GM23338 (cell line): ENCODE measurements around the gene HMG20B. TPM values are rescaled to one million over a fixed set of nuclear protein-coding genes. Genes with fewer than 3 reads are reported as not detected.

Experiments used
- ATAC-seq: fragments of 200-7000 bp; cut with Tn5 transposase; 3 replicates; pipeline ENCODE4 v1.9.1; 2020
- DNase-seq: peaks from one replicate; pipeline ENCODE4 v3.0.0-alpha.2; 2015; ENCODE audit warnings: low spot score
- H2AFZ ChIP-seq: fragments of 200-600 bp; sonication (generic); 2 replicates; pipeline ENCODE4 v1.8.0; 2016; ENCODE audit warnings: antibody characterized with exemption, mild to moderate bottlenecking, moderate library complexity
- H3F3A ChIP-seq: fragments of 200-600 bp; sonication (generic); replicated peaks from 2 replicates; pipeline ENCODE4 v1.8.0; 2017; ENCODE audit warnings: antibody characterized with exemption, mixed run types, low read depth
- H3K27ac ChIP-seq: fragments of 200-600 bp; sonication (generic); 2 replicates; pipeline ENCODE4 v1.6.1; 2016; ENCODE audit warnings: low read depth
- H3K27me3 ChIP-seq: fragments of 200-600 bp; sonication (generic); 2 replicates; pipeline ENCODE4 v1.8.0; 2016; ENCODE audit warnings: mild to moderate bottlenecking, mixed run types, moderate library complexity; ENCODE audit not compliant: insufficient read depth
- H3K36me3 ChIP-seq: fragments of 200-600 bp; sonication (generic); 2 replicates; pipeline ENCODE4 v1.8.0; 2016; ENCODE audit warnings: mild to moderate bottlenecking; ENCODE audit not compliant: insufficient read depth
- H3K4me1 ChIP-seq: fragments of 200-600 bp; sonication (generic); 2 replicates; pipeline ENCODE4 v1.8.0; 2016; ENCODE audit warnings: mild to moderate bottlenecking, moderate library complexity; ENCODE audit not compliant: insufficient read depth
- H3K4me2 ChIP-seq: fragments of 200-600 bp; sonication (generic); 2 replicates; pipeline ENCODE4 v1.7.1; 2017; ENCODE audit warnings: mixed run types
- H3K4me3 ChIP-seq: fragments of 200-600 bp; sonication (generic); 2 replicates; pipeline ENCODE4 v1.6.1; 2016; ENCODE audit warnings: mixed run types
- H3K79me2 ChIP-seq: fragments of 200-600 bp; sonication (generic); replicated peaks from 2 replicates; pipeline ENCODE4 v1.8.0; 2017; ENCODE audit warnings: mild to moderate bottlenecking; ENCODE audit not compliant: insufficient read depth
- H3K9me2 ChIP-seq: fragments of 200-600 bp; sonication (generic); 2 replicates; pipeline ENCODE4 v1.8.0; 2017; ENCODE audit not compliant: insufficient read depth
- H4K20me1 ChIP-seq: fragments of 200-600 bp; sonication (generic); replicated peaks from 2 replicates; pipeline ENCODE4 v1.8.0; 2017; ENCODE audit warnings: mild to moderate bottlenecking; ENCODE audit not compliant: insufficient read depth
- H3K27ac Mint-ChIP-seq: 2 replicates; pipeline ENCODE4 v1.8.0; 2020; ENCODE audit warnings: inconsistent platforms, mild to moderate bottlenecking, moderate library complexity, mixed read lengths
- H3K27me3 Mint-ChIP-seq: 3 replicates; pipeline ENCODE4 v1.8.0; 2022; ENCODE audit warnings: low read depth, mild to moderate bottlenecking, moderate library complexity, mixed read lengths, inconsistent platforms; ENCODE audit not compliant: insufficient read depth, poor library complexity
- H3K36me3 Mint-ChIP-seq: 3 replicates; pipeline ENCODE4 v1.8.0; 2021; ENCODE audit warnings: low read depth, mild to moderate bottlenecking, inconsistent platforms, moderate library complexity, mixed read lengths
- H3K4me1 Mint-ChIP-seq: 3 replicates; pipeline ENCODE4 v1.8.0; 2020; ENCODE audit warnings: mild to moderate bottlenecking, inconsistent platforms, mixed read lengths
- H3K4me3 Mint-ChIP-seq: 3 replicates; pipeline ENCODE4 v1.8.0; 2021; ENCODE audit warnings: moderate library complexity, mild to moderate bottlenecking, inconsistent platforms, mixed read lengths
- H3K9me3 Mint-ChIP-seq: 3 replicates; pipeline ENCODE4 v1.8.0; 2020; ENCODE audit warnings: moderate library complexity, mild to moderate bottlenecking, inconsistent platforms, mixed read lengths
- CREB1 ChIP-seq: fragments of 250-450 bp; sonication (Bioruptor Pico); IDR thresholded peaks from 2 replicates; pipeline ENCODE4 v1.5.0; 2020; ENCODE audit warnings: low read depth, mild to moderate bottlenecking, moderate library complexity
- CTCF ChIP-seq, 2 experiments: fragments of 200-600 bp in 1 of 2; sonication (generic) in 1 of 2; conservative IDR thresholded peaks; 2 replicates each; pipeline versions ENCODE4 v1.5.1 to v1.6.1; 2016 to 2017; ENCODE audit warnings: antibody characterized with exemption in 2 of 2, low read depth in 2 of 2, mild to moderate bottlenecking in 2 of 2, moderate library complexity in 1 of 2
- ETS1 ChIP-seq: IDR thresholded peaks from 2 replicates; pipeline ENCODE4 v1.6.1; 2016; ENCODE audit warnings: antibody characterized with exemption
- EZH2 ChIP-seq: fragments of 200-600 bp; sonication (generic); IDR thresholded peaks from one replicate; pipeline ENCODE4 v1.8.0; 2017; ENCODE audit warnings: antibody characterized with exemption, mild to moderate bottlenecking, low read depth; ENCODE audit not compliant: unreplicated experiment
- EZH2phosphoT487 ChIP-seq: fragments of 200-600 bp; sonication (generic); IDR thresholded peaks from one replicate; pipeline ENCODE4 v1.8.1; 2018; ENCODE audit warnings: antibody characterized with exemption; ENCODE audit not compliant: unreplicated experiment
- NANOG ChIP-seq: IDR thresholded peaks from 2 replicates; pipeline ENCODE4 v1.6.1; 2016; ENCODE audit warnings: antibody characterized with exemption, borderline replicate concordance
- REST ChIP-seq: IDR thresholded peaks from one replicate; pipeline ENCODE4 v1.6.1; 2018; ENCODE audit warnings: antibody characterized with exemption; ENCODE audit not compliant: unreplicated experiment
- STAT1 ChIP-seq: IDR thresholded peaks from one replicate; pipeline ENCODE4 v1.6.1; 2016; ENCODE audit warnings: antibody characterized with exemption; ENCODE audit not compliant: unreplicated experiment
- ZNF114 ChIP-seq: fragments of 250-450 bp; sonication (Bioruptor Pico); IDR thresholded peaks from 2 replicates; pipeline ENCODE4 v1.5.0; 2020; ENCODE audit warnings: mild to moderate bottlenecking, moderate library complexity
- ZNF331 ChIP-seq: fragments of 250-450 bp; sonication (Bioruptor Pico); IDR thresholded peaks from 2 replicates; pipeline ENCODE4 v1.5.0; 2020; ENCODE audit warnings: low read depth, mild to moderate bottlenecking, moderate library complexity
- ZNF462 ChIP-seq: fragments of 250-450 bp; sonication (Bioruptor Pico); IDR thresholded peaks from 2 replicates; pipeline ENCODE4 v1.5.0; 2020; ENCODE audit warnings: mild to moderate bottlenecking, moderate library complexity
- polyA plus RNA-seq: library from polyadenylated mRNA; unstranded; fragments of >200 nt; fragmentation: Nextera tagmentation; extraction: Ambion mirVana; gene quantifications from 2 replicates; pipeline ENCODE4 v1.2.1, GENCODE V29; 2016
- total RNA-seq: library from RNA; depleted of rRNA; stranded (reverse); fragments of >200 nt; shearing (Covaris generic); gene quantifications from 2 replicates; pipeline ENCODE4 v1.2.3, GENCODE V29; 2014

HMG20B gene
- total and polyA plus RNA-seq, 2 experiments from 2014 or later, result 74.1 to 130 TPM

- Mint-ChIP-seq H3K27me3 (peaks cover 16% of the 10 kb centered on the region), H3K36me3 (peaks cover 13% of the 10 kb centered on the region), H3K4me1 (peaks cover 13% of the 10 kb centered on the region), H3K9me3 (no peaks in the 10 kb centered on the region), H3K4me3 (no peak overlapping the region), H3K27ac (no peak overlapping the region)
- Histone ChIP-seq H3K4me2 (no peak overlapping the region), H3K4me1 (peaks cover 9% of the 10 kb centered on the region; the same call in 1 of the 2 replicates), H3K36me3 (no peaks in the 10 kb centered on the region), H3K79me2 (peaks cover 23% of the 10 kb centered on the region), H4K20me1 (peaks cover 16% of the 10 kb centered on the region), H3K27ac (no peak overlapping the region), H3K9me2 (no peaks in the 10 kb centered on the region), H2AFZ (no peak overlapping the region), H3F3A (no peaks in the 10 kb centered on the region), H3K4me3 (no peak overlapping the region), H3K27me3 (no peaks in the 10 kb centered on the region)
- TF ChIP-seq EZH2phosphoT487, result no peak
- no peak for TF ChIP-seq REST
- TF ChIP-seq CTCF (conservative IDR thresholded peaks at IDR 0.05; ENCODE audit: low read depth in 2 of 2), result no peak
- no peak for TF ChIP-seq ZNF114 (CRISPR knock-in tag)
- TF ChIP-seq ETS1, result no peak
- TF ChIP-seq STAT1, result no peak
- TF ChIP-seq EZH2, result no peak
- no peak for TF ChIP-seq ZNF462
- no peak for TF ChIP-seq ZNF331 (CRISPR knock-in tag)
- TF ChIP-seq NANOG, result no peak
- TF ChIP-seq CREB1, result no peak
- DNase-seq (no peak), ATAC-seq (no peak)
Observed at GRCh38 chr19:3623716-3624115, 51.0 kb downstream of the HMG20B start.
